SK-N-SH treated with all-trans-retinoic acid at 6 μM for 48 hours (cell line): ENCODE results near the gene HCK.

Source experiments
- ATAC-seq: fragments of 200-7000 bp; cut with Tn5 transposase; 3 replicates; pipeline ENCODE4 v1.9.1; 2020; ENCODE audit warnings: mild to moderate bottlenecking, moderate library complexity
- ARNTL ChIP-seq: fragments of 450-650 bp; formaldehyde crosslinking; IDR thresholded peaks from 2 replicates; pipeline ENCODE4 v1.5.0; 2020; ENCODE audit warnings: low read depth, mild to moderate bottlenecking, moderate library complexity, borderline replicate concordance
- BACH2 ChIP-seq: fragments of 250-450 bp; sonication (Bioruptor Pico); IDR thresholded peaks from 2 replicates; pipeline ENCODE4 v1.9.0; 2021; ENCODE audit warnings: mild to moderate bottlenecking, borderline replicate concordance
- CSDC2 ChIP-seq: fragments of 250-450 bp; sonication (Bioruptor Pico); IDR thresholded peaks from 2 replicates; pipeline ENCODE4 v1.5.0; 2020; ENCODE audit warnings: mild to moderate bottlenecking, moderate library complexity
- ESRRG ChIP-seq: fragments of 250-450 bp; sonication (Bioruptor Pico); IDR thresholded peaks from 2 replicates; pipeline ENCODE4 v1.6.1; 2021; ENCODE audit warnings: mild to moderate bottlenecking
- GLIS3 ChIP-seq: fragments of 250-450 bp; sonication (Bioruptor Pico); IDR thresholded peaks from 2 replicates; pipeline ENCODE4 v1.5.0; 2020; ENCODE audit warnings: mild to moderate bottlenecking, moderate library complexity
- ISL1 ChIP-seq: fragments of 250-450 bp; sonication (Bioruptor Pico); IDR thresholded peaks from 2 replicates; pipeline ENCODE4 v2.1.2; 2022; ENCODE audit warnings: mild to moderate bottlenecking, moderate library complexity
- PPARA ChIP-seq: fragments of 250-450 bp; sonication (Bioruptor Pico); IDR thresholded peaks from 2 replicates; pipeline ENCODE4 v1.5.0; 2020; ENCODE audit warnings: mild to moderate bottlenecking, borderline replicate concordance
- RARB ChIP-seq: fragments of 250-450 bp; sonication (Bioruptor Pico); IDR thresholded peaks from 2 replicates; pipeline ENCODE4 v1.8.0; 2021; ENCODE audit warnings: mild to moderate bottlenecking, moderate library complexity
- TCF4 ChIP-seq: fragments of 250-450 bp; sonication (Bioruptor Pico); IDR thresholded peaks from 2 replicates; pipeline ENCODE4 v1.8.0; 2021; ENCODE audit warnings: mild to moderate bottlenecking, moderate library complexity, borderline replicate concordance
- TOX ChIP-seq: fragments of 250-450 bp; sonication (Bioruptor Pico); IDR thresholded peaks from 2 replicates; pipeline ENCODE4 v1.8.0; 2021; ENCODE audit warnings: mild to moderate bottlenecking, moderate library complexity, borderline replicate concordance
- ZFP3 ChIP-seq: fragments of 250-450 bp; sonication (Bioruptor Pico); IDR thresholded peaks from 2 replicates; pipeline ENCODE4 v1.5.0; 2020; ENCODE audit warnings: mild to moderate bottlenecking, moderate library complexity
- ZFP30 ChIP-seq: fragments of 450-650 bp; formaldehyde crosslinking; IDR thresholded peaks from 2 replicates; pipeline ENCODE4 v1.5.0; 2022; ENCODE audit warnings: mild to moderate bottlenecking, moderate library complexity
- ZNF565 ChIP-seq: fragments of 450-650 bp; formaldehyde crosslinking; conservative IDR thresholded peaks from 2 replicates; pipeline ENCODE4 v1.5.0; 2020; ENCODE audit warnings: low read depth, mild to moderate bottlenecking, moderate library complexity
- ZNF70 ChIP-seq: fragments of 450-650 bp; formaldehyde crosslinking; IDR thresholded peaks from 2 replicates; pipeline ENCODE4 v1.5.0; 2020; ENCODE audit warnings: mild to moderate bottlenecking, moderate library complexity
- ZNF8 ChIP-seq: fragments of 450-650 bp; formaldehyde crosslinking; IDR thresholded peaks from 2 replicates; pipeline ENCODE4 v1.5.0; 2020; ENCODE audit warnings: mild to moderate bottlenecking, moderate library complexity
- TF ChIP-seq, protein P1 (sequence below): fragments of 250-450 bp; sonication (Bioruptor Pico); IDR thresholded peaks from 2 replicates; pipeline ENCODE4 v1.8.0; 2020; ENCODE audit warnings: mild to moderate bottlenecking, moderate library complexity, borderline replicate concordance
- TF ChIP-seq, protein P2 (sequence below): fragments of 250-450 bp; sonication (Bioruptor Pico); IDR thresholded peaks from 2 replicates; pipeline ENCODE4 v1.8.0; 2021; ENCODE audit warnings: low read depth, mild to moderate bottlenecking, moderate library complexity, borderline replicate concordance
- TF ChIP-seq, protein P3 (sequence below): fragments of 250-450 bp; sonication (Bioruptor Pico); IDR thresholded peaks from 2 replicates; pipeline ENCODE4 v1.5.1; 2021; ENCODE audit warnings: mild to moderate bottlenecking, moderate library complexity
- TF ChIP-seq, protein P4 (sequence below): fragments of 250-450 bp; sonication (Bioruptor Pico); IDR thresholded peaks from 2 replicates; pipeline ENCODE4 v1.5.1; 2020; ENCODE audit warnings: low read depth, mild to moderate bottlenecking, moderate library complexity

HCK gene

DNA sequence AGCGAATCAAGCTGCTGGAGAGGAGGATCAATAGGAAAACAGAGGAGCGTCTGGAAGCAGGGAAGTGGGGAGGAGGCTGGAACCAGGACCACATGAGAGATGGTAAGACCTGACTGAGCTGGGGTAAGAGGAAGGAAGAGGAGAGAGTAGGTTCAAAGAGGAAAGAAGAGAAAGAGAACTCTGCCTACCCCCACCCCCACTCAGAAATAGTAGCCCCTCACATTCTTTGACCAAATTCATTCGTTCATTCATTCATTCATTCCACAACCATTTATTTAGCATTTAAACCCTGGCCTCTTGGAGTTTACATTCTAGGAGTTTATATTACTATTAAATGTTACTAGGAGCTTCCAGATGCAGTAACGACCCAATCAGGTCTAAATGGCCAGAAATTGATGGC lies 15.8 kb upstream of the HCK start:
- no peak for ATAC-seq
- TF ChIP-seq ARNTL (CRISPR knock-in tag) (no peak), TCF4 (CRISPR knock-in tag) (no peak), TOX (CRISPR knock-in tag) (no peak), ESRRG (CRISPR knock-in tag) (no peak), ZNF8 (CRISPR knock-in tag) (no peak), PPARA (CRISPR knock-in tag) (no peak), CSDC2 (CRISPR knock-in tag) (no peak), ZFP30 (CRISPR knock-in tag) (no peak), RARB (CRISPR knock-in tag) (no peak)
- TF ChIP-seq, protein P1, sequence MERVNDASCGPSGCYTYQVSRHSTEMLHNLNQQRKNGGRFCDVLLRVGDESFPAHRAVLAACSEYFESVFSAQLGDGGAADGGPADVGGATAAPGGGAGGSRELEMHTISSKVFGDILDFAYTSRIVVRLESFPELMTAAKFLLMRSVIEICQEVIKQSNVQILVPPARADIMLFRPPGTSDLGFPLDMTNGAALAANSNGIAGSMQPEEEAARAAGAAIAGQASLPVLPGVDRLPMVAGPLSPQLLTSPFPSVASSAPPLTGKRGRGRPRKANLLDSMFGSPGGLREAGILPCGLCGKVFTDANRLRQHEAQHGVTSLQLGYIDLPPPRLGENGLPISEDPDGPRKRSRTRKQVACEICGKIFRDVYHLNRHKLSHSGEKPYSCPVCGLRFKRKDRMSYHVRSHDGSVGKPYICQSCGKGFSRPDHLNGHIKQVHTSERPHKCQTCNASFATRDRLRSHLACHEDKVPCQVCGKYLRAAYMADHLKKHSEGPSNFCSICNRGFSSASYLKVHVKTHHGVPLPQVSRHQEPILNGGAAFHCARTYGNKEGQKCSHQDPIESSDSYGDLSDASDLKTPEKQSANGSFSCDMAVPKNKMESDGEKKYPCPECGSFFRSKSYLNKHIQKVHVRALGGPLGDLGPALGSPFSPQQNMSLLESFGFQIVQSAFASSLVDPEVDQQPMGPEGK (CRISPR knock-in tag), result no peak
- TF ChIP-seq, protein P2, sequence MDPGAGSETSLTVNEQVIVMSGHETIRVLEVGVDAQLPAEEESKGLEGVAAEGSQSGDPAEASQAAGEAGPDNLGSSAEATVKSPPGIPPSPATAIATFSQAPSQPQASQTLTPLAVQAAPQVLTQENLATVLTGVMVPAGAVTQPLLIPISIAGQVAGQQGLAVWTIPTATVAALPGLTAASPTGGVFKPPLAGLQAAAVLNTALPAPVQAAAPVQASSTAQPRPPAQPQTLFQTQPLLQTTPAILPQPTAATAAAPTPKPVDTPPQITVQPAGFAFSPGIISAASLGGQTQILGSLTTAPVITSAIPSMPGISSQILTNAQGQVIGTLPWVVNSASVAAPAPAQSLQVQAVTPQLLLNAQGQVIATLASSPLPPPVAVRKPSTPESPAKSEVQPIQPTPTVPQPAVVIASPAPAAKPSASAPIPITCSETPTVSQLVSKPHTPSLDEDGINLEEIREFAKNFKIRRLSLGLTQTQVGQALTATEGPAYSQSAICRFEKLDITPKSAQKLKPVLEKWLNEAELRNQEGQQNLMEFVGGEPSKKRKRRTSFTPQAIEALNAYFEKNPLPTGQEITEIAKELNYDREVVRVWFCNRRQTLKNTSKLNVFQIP (CRISPR knock-in tag), result no peak

DNA sequence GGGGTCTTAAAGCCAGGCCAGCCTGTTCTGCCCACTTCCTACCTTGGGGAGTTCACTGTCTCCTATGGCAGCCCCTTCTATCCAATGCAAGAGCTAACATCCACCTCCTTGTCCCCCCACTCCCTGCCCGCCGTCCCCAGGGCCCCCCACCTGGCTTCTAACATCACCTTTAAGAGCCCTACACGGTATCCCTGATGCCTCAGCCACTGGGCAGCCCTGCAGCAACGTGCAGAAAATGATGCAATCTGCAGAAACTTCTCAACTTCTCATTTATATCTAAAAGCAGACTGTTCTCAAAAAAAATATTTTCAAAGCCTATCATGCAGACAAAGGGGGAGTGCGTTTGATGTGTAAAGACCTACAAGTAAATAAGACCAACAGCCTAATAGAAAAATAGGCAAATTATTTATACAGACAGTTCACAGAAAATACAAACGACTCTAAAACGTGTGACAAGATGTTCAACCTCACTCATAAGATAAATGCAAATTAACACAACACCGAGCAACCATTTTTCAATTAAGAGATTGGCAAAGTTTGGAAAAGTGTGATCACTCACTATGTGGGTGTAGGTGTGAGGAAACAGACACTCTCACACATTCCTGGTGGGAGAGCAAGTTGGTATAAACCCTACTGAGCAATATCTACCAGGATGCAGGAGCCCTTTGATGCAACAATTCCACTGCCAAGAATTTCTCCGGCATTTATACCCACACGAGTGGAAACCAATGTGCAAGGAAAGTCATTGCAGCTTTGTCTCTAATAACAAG lies 15.1 kb upstream of the HCK start:
- TF ChIP-seq GLIS3 (no peak), ISL1 (no peak), BACH2 (no peak), PPARA (CRISPR knock-in tag) (no peak), ZNF565 (no peak)
- TF ChIP-seq, protein P1 (CRISPR knock-in tag), result no peak
- no peak for ATAC-seq

DNA sequence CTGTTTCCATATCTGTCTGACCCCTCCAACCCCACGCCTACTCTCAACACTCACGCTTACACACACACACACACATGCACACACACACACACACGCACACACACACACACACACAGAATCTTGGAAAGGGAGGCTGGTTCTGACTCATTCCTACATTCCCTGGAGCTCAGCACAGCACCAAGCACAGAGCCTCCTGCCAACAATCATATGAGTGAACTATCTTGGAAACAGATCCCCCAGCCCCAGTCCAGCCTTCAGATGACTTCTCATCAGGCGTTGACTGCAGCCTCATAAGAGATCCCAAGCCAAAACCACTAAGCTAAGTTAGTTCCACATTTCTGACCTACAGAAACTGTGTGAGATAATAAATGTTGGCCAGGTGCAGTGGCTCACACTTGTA lies 14.1 kb upstream of the HCK start:
- TF ChIP-seq GLIS3 (no peak), PPARA (CRISPR knock-in tag) (no peak), CSDC2 (CRISPR knock-in tag) (no peak), ZFP3 (CRISPR knock-in tag) (no peak)
- TF ChIP-seq, protein P3, sequence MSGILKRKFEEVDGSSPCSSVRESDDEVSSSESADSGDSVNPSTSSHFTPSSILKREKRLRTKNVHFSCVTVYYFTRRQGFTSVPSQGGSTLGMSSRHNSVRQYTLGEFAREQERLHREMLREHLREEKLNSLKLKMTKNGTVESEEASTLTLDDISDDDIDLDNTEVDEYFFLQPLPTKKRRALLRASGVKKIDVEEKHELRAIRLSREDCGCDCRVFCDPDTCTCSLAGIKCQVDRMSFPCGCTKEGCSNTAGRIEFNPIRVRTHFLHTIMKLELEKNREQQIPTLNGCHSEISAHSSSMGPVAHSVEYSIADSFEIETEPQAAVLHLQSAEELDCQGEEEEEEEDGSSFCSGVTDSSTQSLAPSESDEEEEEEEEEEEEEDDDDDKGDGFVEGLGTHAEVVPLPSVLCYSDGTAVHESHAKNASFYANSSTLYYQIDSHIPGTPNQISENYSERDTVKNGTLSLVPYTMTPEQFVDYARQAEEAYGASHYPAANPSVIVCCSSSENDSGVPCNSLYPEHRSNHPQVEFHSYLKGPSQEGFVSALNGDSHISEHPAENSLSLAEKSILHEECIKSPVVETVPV (CRISPR knock-in tag), result no peak
- ATAC-seq, result no peak

DNA sequence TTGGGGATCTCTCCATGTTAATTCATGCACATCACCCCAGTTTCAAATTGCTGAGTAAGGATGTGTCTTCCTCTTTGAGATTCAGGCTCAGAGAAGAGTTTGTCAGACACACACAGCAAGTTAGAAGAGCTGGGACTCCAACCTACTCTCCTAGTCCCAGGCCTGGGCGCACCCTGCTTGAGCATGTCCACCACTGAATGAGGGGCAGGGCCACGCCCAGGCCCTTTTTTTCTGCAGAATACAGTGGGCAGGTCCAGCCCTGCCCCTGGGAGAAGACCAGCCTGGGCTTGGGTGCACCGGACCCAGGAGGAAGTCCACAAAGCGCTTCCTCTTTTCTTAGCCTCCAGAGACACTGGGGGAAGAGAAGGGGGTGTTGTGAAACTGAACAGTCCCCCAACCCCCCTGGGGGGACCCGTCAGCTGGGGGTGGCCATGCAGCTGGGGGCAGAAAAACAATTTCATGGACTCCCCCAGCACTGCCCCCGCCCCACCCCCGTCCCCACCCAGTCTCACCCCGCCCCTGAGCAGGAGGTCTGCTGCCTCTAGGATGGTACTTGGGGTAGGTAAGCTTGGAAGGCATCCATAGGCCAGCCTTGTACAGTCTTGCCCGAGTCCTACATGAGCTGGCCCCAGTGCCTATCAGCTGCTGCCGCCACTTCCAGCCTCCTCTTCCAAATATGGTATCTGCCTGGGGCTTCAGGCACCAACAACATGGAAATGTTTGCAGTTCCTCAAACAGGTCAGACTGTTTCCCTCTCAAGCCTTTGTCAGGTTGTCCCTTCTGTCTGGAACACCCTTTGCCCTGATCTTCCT lies 11.7 kb upstream of the HCK start:
- ATAC-seq, result no peak
- TF ChIP-seq ZFP3 (CRISPR knock-in tag) (no peak), ZNF70 (no peak), TOX (CRISPR knock-in tag) (no peak)
- TF ChIP-seq, protein P4, sequence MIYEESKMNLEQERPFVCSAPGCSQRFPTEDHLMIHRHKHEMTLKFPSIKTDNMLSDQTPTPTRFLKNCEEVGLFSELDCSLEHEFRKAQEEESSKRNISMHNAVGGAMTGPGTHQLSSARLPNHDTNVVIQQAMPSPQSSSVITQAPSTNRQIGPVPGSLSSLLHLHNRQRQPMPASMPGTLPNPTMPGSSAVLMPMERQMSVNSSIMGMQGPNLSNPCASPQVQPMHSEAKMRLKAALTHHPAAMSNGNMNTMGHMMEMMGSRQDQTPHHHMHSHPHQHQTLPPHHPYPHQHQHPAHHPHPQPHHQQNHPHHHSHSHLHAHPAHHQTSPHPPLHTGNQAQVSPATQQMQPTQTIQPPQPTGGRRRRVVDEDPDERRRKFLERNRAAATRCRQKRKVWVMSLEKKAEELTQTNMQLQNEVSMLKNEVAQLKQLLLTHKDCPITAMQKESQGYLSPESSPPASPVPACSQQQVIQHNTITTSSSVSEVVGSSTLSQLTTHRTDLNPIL (CRISPR knock-in tag), result no peak
- TF ChIP-seq, all 23 proteins: peak for 0
